ENCODE measurements around the gene RALBP1. TPM values are rescaled to one million over a fixed set of nuclear protein-coding genes. Genes with fewer than 3 reads are reported as not detected.

RALBP1 gene
- polyA plus RNA-seq, 6 donors from 2014 or later: 31.0 to 49.2 (median 41.7) TPM

DNA sequence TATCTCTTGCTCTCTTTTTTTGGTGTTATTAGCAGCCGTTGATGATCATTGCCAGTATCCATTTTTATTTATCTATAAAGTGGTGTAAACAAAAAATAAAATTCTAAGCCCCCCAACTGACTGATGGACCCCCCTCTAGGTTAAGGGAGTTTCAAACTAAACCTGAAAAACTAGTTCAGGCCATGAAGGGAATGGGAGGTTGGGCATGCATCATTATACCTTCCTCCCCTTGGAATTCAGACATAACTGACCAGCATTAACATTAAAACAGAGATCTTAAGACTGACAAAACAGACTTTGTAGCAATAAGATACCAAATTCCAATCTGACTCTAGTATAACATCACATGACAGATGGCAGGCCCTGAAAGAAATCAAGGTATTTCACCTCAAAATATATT is 20.2 kb downstream of the RALBP1 start:
- Mint-ChIP-seq H3K36me3 (peaks cover 0 to 4% of the 10 kb centered on the region in 2 donors), H3K27ac (peak overlapping the region in 3 of 6 donors; percentile 36 to 49 (median 39)), H3K4me1 (peaks cover 28 to 41% (median 37%) of the 10 kb centered on the region in 3 donors), H3K27me3 (no peaks in the 10 kb centered on the region), H3K4me3 (no peak overlapping the region), H3K9me3 (peaks cover 0 to 2% (median 0%) of the 10 kb centered on the region in 7 donors)
- no peak for ATAC-seq (ENCODE audit: low read depth in 2 of 2)
- DNase-seq: no peak

DNA sequence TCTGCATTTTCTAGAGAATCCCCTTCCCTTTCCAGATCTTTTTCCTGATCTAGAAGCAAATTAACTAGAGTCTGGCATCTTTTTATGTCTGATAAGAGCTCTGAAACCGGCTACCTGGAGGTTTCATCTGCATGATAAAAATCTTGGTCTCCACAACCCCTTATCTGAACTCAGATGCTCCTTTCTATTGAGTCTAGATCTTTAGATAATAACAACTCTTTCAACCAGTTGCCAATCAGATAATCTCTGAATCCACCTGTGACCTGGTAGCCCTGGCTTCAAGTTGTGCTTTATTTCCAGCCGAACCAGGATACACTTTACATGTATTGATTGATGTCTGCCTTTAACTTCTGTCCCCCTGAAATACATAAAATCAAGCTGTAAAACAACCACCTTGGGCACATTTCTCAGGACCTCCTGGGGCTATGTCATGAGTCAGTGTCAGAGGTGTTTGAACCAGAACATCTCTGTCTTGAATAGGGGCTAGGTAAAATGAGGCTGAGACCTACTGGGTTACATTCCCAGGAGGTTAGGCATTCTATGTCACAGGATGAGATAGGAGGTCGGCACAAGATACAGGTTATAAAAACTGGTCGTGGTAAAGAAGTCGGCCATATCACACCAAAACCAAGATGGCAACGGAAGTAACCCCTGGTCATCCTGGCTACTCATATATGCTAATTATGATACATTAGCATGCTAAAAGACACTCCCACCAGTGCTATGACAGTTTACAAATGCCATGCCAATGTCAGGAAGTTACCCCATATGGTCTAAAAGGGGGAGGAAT is 20.8 kb downstream of the RALBP1 start:
- ATAC-seq (ENCODE audit: low read depth in 2 of 2): no peak
- Mint-ChIP-seq H3K4me3 (no peak overlapping the region), H3K4me1 (peaks cover 29 to 40% (median 36%) of the 10 kb centered on the region in 3 donors), H3K27ac (peak overlapping the region in 1 of 6 donors; percentile 56), H3K36me3 (peaks cover 0 to 5% of the 10 kb centered on the region in 2 donors), H3K9me3 (peaks cover 0 to 2% (median 0%) of the 10 kb centered on the region in 7 donors), H3K27me3 (no peaks in the 10 kb centered on the region)
- no peak for DNase-seq

DNA sequence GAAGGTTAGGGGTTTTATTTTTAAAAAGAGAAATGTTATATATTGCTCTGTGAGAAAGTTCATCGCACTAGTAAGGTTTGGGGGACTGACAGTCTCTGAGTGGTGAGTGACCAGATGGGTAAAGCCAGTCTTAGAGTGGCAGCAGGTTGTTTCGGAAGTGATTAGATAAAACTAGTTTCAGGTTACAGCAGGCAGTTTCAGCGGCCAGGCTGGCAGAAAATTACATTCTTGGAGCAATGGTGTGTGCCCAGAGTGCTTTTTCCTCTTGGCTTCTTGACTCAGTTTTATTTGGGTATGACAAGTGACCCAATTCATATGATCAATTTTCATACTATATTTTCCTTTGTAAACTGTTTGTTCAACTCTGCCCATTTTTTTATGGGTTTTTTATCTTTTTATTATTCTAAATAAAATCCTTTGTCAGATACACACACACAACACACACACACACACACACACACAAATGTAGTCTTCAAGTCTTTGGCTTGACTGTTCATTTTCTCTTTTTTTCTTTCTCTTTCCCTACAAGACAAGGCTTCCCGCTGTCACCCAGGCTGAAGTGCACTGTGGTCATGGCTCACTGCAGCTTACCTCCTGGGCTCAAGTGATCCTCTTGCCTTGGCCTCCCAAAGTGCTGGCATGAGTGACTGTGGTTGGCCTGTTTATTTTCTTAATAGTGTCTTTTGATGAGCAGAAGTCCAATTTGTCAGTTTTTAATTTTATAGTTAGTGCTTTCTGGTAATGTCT is 30.9 kb downstream of the RALBP1 start:
- Mint-ChIP-seq H3K4me1 (peaks cover 39 to 61% (median 42%) of the 10 kb centered on the region in 3 donors), H3K27ac (peak overlapping the region in 1 of 6 donors; percentile 15), H3K27me3 (no peaks in the 10 kb centered on the region), H3K4me3 (no peak overlapping the region), H3K36me3 (peaks cover 4 to 7% of the 10 kb centered on the region in 2 donors), H3K9me3 (peaks cover 0 to 23% (median 13%) of the 10 kb centered on the region in 7 donors)
- DNase-seq (no peak), ATAC-seq (ENCODE audit: low read depth in 2 of 2) (no peak)

DNA sequence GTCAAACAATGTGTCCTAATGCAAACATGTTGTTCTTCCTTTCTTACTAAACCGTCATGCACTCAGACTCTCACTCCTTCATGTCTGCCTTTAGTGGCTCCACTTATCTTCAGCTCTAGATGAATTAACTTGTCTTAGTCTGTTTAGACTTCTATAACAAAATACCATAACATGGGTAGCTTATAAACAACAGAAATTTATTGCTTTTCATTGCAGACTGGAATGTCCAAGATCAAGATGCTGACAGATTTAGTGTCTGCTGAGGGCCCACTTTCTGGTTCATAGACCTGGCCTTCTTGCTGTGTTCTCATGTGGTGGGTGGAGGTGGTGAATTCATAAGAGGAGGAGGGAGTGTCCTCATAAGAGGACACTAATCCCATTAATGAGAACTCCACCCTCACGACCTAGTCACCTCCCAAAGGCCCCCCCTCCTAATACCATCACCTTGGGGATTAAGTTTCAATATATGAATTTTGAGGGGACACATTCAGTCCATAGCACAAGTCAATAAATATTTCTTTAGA is 32.3 kb downstream of the RALBP1 start:
- Mint-ChIP-seq H3K9me3 (peaks cover 0 to 16% (median 6%) of the 10 kb centered on the region in 7 donors), H3K4me1 (peaks cover 39 to 47% (median 40%) of the 10 kb centered on the region in 3 donors), H3K27ac (peak overlapping the region in 1 of 6 donors; percentile 66), H3K36me3 (peaks cover 0 to 7% of the 10 kb centered on the region in 2 donors), H3K4me3 (no peak overlapping the region), H3K27me3 (no peaks in the 10 kb centered on the region)
- no peak for ATAC-seq (ENCODE audit: low read depth in 2 of 2)
- no peak for DNase-seq

DNA sequence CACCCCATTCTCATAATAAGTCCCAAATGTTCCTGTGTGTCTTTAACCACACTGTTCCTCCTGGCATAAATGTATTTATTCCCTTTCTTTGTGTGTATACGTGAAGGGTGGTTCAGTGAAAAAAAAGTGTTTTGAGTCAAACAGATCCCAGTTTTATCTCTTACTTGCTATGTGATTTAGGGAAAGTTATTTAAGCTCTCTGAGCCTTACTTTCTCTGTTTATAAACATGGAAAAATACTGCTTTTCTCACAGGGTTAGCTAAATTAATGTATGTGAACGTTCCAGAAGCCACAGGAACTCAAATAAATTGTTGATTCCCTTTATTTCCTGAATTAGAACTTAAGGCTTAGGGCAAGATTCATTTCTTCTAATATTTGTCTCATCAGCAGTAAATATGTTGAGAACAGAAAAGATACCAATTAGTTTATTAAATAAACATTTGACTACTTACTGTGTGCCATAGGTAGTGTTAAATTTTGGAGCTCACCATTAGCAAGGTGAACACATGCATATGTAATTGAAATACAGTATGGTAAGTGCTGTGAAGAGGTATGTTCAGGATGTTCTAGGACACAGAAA is 33.2 kb downstream of the RALBP1 start:
- H3K4me3 Mint-ChIP-seq: no peak overlapping the region
- H3K9me3 Mint-ChIP-seq: peaks cover 0 to 7% (median 1%) of the 10 kb centered on the region in 7 donors
- H3K4me1 Mint-ChIP-seq: peaks cover 35 to 41% (median 39%) of the 10 kb centered on the region in 3 donors
- DNase-seq: no peak
- H3K27me3 Mint-ChIP-seq: no peaks in the 10 kb centered on the region
- H3K36me3 Mint-ChIP-seq: peaks cover 0 to under 1% of the 10 kb centered on the region in 2 donors
- peak overlapping the region in 1 of 6 donors; percentile 66 for H3K27ac Mint-ChIP-seq
- ATAC-seq (ENCODE audit: low read depth in 2 of 2): no peak

DNA sequence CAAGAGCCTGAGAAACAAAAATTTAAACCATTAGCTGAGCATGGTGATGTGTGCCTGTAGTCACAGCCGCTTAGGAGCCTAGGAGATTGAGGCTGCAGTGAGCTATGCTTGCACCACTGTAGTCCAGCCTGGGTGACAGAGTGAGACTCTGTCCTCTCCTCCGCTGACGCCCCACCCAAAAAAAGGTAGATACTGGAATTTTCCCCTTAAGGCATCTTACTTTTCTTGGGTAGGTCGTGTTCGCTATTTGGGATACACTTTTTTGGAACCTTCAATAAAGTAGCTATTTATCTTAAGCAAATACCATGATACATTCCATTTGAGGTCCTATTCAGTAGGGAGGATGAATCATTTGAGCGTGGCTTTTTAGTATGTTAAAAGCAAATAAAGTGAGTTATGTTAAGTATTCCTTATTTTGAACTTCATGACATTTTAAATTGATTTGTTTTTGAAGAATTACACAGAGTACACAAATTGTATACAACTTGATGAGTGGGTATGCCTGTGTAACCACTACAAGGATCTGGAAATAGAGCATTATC is 38.7 kb downstream of the RALBP1 start:
- H3K4me3 Mint-ChIP-seq: no peak overlapping the region
- no peak for DNase-seq
- no peaks in the 10 kb centered on the region for H3K27me3 Mint-ChIP-seq
- ATAC-seq (ENCODE audit: low read depth in 2 of 2): no peak
- no peaks in the 10 kb centered on the region for H3K9me3 Mint-ChIP-seq
- peaks cover 0 to 4% of the 10 kb centered on the region in 2 donors for H3K36me3 Mint-ChIP-seq
- peaks cover 2 to 6% (median 3%) of the 10 kb centered on the region in 3 donors for H3K4me1 Mint-ChIP-seq
- peak overlapping the region in 1 of 6 donors; percentile 26 for H3K27ac Mint-ChIP-seq

DNA sequence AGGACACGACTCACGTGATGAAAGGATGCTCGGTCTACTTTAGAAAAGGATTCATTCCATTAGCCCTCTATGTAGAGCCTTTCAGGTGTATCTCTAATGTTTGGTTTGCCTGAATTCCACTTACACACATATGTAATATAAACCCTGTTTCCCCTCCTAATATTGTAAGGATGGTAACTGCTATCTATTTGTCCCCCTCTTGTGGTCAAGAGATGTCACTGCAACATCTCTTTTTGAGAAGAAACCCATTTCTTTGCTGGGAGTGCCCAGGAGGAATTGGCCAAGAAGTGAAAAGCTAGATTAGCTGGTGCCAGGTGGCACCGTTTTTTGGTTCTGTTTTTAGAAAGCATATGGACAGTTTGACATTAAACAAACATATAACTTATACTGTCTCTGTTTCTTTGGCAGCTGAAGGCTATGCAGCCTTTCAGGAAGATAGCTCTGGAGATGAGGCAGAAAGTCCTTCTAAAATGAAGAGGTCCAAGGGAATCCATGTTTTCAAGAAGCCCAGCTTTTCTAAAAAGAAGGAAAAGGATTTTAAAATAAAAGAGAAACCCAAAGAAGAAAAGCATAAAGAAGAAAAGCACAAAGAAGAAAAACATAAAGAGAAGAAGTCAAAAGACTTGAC is 41.2 kb downstream of the RALBP1 start:
- no peak overlapping the region for H3K4me3 Mint-ChIP-seq
- ATAC-seq (ENCODE audit: low read depth in 2 of 2) (peak; percentile 30 to 49), DNase-seq (peak; percentile 37)
- H3K36me3 Mint-ChIP-seq: peaks cover 0 to 4% of the 10 kb centered on the region in 2 donors
- peak overlapping the region in 2 of 6 donors; percentile 11 to 33 for H3K27ac Mint-ChIP-seq
- no peaks in the 10 kb centered on the region for H3K9me3 Mint-ChIP-seq
- H3K4me1 Mint-ChIP-seq: peaks cover 0 to 8% (median 0%) of the 10 kb centered on the region in 3 donors
- no peaks in the 10 kb centered on the region for H3K27me3 Mint-ChIP-seq

DNA sequence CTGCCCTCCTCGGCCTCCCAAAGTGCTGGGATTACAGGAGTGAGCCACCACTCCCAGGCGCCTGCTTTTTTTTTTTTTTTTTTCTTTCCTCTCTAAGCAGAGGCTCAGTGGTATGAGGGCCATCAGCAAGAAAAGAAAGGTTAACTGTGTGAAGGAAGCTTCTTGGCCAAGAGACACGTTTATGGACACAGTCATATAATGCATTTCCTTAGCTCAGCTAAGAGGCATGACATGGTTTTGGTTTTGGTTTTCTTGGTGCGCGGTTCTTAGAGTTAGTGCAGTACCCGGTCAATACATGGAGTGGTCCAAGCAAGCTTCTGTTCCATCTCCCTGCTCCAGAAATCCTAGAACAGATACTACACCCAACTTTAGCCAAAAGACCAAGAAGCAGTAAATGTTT is 42.6 kb downstream of the RALBP1 start:
- Mint-ChIP-seq H3K36me3 (peaks cover 0 to 13% of the 10 kb centered on the region in 2 donors), H3K4me3 (no peak overlapping the region), H3K27me3 (no peaks in the 10 kb centered on the region), H3K4me1 (peaks cover 0 to 8% (median 0%) of the 10 kb centered on the region in 3 donors), H3K9me3 (no peaks in the 10 kb centered on the region), H3K27ac (no peak overlapping the region)
- ATAC-seq (ENCODE audit: low read depth in 2 of 2): no peak
- DNase-seq: no peak

DNA sequence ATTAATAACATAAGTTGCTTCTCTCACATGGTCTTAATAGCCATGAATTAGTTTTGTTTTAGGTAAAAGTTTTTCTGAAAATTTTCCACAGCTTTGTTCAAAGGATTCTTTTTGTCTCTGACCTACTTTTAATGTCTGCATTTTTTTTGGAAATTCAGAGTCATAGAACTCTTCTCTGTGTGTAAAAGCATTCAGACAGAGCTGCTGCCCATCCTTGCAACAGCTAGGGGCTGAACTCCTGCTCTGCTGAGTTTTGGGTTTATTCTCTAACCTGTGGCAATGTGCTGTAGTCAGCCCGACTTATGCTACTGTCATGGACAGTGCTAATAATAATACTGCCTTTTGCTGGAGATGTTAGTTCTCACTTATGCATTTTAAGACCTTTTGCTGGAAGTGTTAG is 44.1 kb downstream of the RALBP1 start:
- peaks cover 0 to 17% of the 10 kb centered on the region in 2 donors for H3K36me3 Mint-ChIP-seq
- DNase-seq: no peak
- ATAC-seq (ENCODE audit: low read depth in 2 of 2): no peak
- no peaks in the 10 kb centered on the region for H3K27me3 Mint-ChIP-seq
- no peak overlapping the region for H3K4me3 Mint-ChIP-seq
- H3K4me1 Mint-ChIP-seq: peaks cover 0 to 8% (median 0%) of the 10 kb centered on the region in 3 donors
- H3K27ac Mint-ChIP-seq: no peak overlapping the region
- no peaks in the 10 kb centered on the region for H3K9me3 Mint-ChIP-seq

DNA sequence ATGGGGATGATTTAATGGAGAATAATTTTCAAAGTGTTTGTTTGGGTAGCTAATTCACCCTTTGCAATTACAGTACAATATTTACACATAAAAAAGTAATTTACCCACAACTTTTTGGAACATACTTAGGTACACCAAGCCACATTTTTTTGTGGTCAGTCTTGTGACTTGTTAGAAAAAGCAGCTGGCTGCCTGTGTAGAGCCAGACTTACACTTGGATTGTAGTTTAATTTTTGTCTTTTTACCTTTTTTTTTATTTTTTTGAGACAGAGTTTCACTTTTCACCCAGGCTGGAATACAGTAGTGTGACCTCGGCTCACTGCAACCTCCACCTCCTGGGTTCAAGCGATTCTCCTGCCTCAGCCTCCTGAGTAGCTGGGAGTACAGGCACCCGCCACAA is 45.4 kb downstream of the RALBP1 start:
- ATAC-seq (ENCODE audit: low read depth in 2 of 2) (no peak), DNase-seq (no peak)
- no peak overlapping the region for H3K27ac Mint-ChIP-seq
- peaks cover 0 to 8% (median 0%) of the 10 kb centered on the region in 3 donors for H3K4me1 Mint-ChIP-seq
- H3K9me3 Mint-ChIP-seq: no peaks in the 10 kb centered on the region
- peaks cover 4 to 19% of the 10 kb centered on the region in 2 donors for H3K36me3 Mint-ChIP-seq
- H3K4me3 Mint-ChIP-seq: no peak overlapping the region
- no peaks in the 10 kb centered on the region for H3K27me3 Mint-ChIP-seq

DNA sequence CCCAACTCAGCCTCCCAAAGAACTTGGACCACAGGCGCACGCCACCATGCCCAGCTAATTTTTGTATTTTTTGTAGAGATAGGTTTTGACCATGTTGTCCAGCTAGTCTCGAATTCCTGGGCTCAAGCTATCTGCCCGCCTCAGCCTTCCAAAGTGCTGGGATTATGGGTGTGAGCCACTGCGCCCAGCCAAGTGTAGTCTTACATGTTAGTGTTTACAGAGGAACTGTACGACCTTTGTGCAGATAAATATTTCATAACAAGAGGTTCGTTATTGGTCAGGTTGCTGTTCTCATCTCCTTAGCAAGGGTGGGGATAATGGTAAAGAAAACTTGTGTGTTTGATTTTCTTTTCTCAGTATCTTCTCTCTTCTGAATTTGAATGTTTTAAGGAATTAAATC is 46.5 kb downstream of the RALBP1 start:
- no peak overlapping the region for H3K4me3 Mint-ChIP-seq
- H3K27ac Mint-ChIP-seq: no peak overlapping the region
- peaks cover 0 to 5% (median 0%) of the 10 kb centered on the region in 3 donors for H3K4me1 Mint-ChIP-seq
- H3K27me3 Mint-ChIP-seq: no peaks in the 10 kb centered on the region
- peaks cover 6 to 16% of the 10 kb centered on the region in 2 donors for H3K36me3 Mint-ChIP-seq
- no peak for ATAC-seq (ENCODE audit: low read depth in 2 of 2)
- H3K9me3 Mint-ChIP-seq: no peaks in the 10 kb centered on the region
- DNase-seq: no peak

DNA sequence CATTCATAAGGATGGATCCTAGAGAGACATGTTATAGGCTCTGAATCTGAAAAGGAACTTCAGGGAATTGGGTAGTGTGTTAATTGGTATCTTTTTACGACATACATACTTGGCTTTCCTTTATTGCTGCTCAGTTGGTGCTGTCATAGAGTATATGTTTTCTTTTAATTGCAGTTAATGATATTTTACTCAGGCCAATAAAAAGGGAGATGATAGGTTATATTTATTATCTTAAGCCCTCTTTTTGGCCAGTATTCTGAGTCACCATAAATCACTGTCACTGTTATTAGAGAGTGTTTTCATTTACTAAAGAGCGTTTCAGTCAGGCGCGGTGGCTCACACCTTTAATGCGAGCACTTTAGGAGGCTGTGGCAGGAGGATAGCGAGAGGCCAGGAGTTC is 47.6 kb downstream of the RALBP1 start:
- DNase-seq: no peak
- Mint-ChIP-seq H3K27me3 (no peaks in the 10 kb centered on the region), H3K4me3 (no peak overlapping the region), H3K36me3 (peaks cover 18 to 26% of the 10 kb centered on the region in 2 donors), H3K4me1 (peaks cover 0 to 5% (median 0%) of the 10 kb centered on the region in 3 donors), H3K27ac (peak overlapping the region in 1 of 6 donors; percentile 16), H3K9me3 (peaks cover 0 to 3% (median 0%) of the 10 kb centered on the region in 7 donors)
- ATAC-seq (ENCODE audit: low read depth in 2 of 2): no peak

Measured in naive B cell (primary cell).